ENCODE data around the gene TEX12. TPM values are rescaled to one million over a fixed set of nuclear protein-coding genes. Genes with fewer than 3 reads are reported as not detected.

Gene TEX12
- total and polyA plus RNA-seq, 9 of the 15 experiments (the other 6 are each of a cell fraction or from before 2014, with no cell fraction given), result 0.10 to 2.3 (median 0.67) TPM; not detected in 1

GRCh38 chr11:112215621-112216020, 48.4 kb downstream of the TEX12 start (continued):
- no peak for TF ChIP-seq CBX8 (IDR thresholded peaks at IDR 0.05; ENCODE audit: borderline replicate concordance, extremely low read depth, low read depth, low read length, poor library complexity, severe bottlenecking)

- H3K27ac ChIP-seq (ENCODE audit: extremely low read depth, low read depth, low read length), result no peak overlapping the region
- ATAC-seq, result no peak
- no peaks in the 10 kb centered on the region for H3K9me3 ChIP-seq (replicated peaks; ENCODE audit: control insufficient read depth, insufficient read depth, low read depth, low read length)
- H3K4me2 ChIP-seq (ENCODE audit: insufficient read depth, low read length), result no peak overlapping the region
- no TSS peak for BruUV-seq (replicated peaks)
- H2AFZ ChIP-seq (ENCODE audit: low read depth, low read length), result no peak overlapping the region
- H3K9me1 ChIP-seq (ENCODE audit: control insufficient read depth, insufficient read depth, low read length), result no peaks in the 10 kb centered on the region
- no peaks in the 10 kb centered on the region for H4K20me1 ChIP-seq (replicated peaks; ENCODE audit: control insufficient read depth, insufficient read depth, low read length)
- no peak overlapping the region for H3K9ac ChIP-seq (ENCODE audit: insufficient read depth in 1 of 2, low read depth in 2 of 2, low read length in 2 of 2)
- POLR2A ChIA-PET, result interaction anchor here (1.3 kb wide), 1 partner anchor 97 kb away, joined by 6 read pairs; no protein-coding TSS in a partner anchor
- no peak for DNase-seq (ENCODE audit: extremely low read depth in 1 of 4, low spot score in 3 of 4)
- 0% methylated on average over 1 of the region's 1 CpG for WGBS (ENCODE audit: insufficient coverage, low coverage, missing lambda C conversion rate)
- no peaks in the 10 kb centered on the region for H3K36me3 ChIP-seq (ENCODE audit: control insufficient read depth, insufficient read depth, low read length)
- CTCF ChIA-PET (ENCODE audit: low intra/inter-chr PET ratio), result no interaction called here
- H3K4me3 ChIP-seq, result no peak overlapping the region
- H3K79me2 ChIP-seq (ENCODE audit: control insufficient read depth, insufficient read depth, low read length), result no peaks in the 10 kb centered on the region
- in situ Hi-C loops (cut with MboI), result no loop called here
- FAIRE-seq, result no peak
- no peaks in the 10 kb centered on the region for H3K4me1 ChIP-seq (replicated peaks in 1 of 2; ENCODE audit: control insufficient read depth in 2 of 2, insufficient read depth in 2 of 2, low read length in 2 of 2)
- intact Hi-C loops (cut with micrococcal nuclease), result loop anchor here (5.0 kb wide), 1 partner anchor 341 kb away; no protein-coding TSS in a partner anchor
- 0 out of 5 replicates have a peak, but pooled peaks cover 0 to 2% of the 10 kb centered on the region in 2 experiments for H3K27me3 ChIP-seq (ENCODE audit: control insufficient read depth in 2 of 2, insufficient read depth in 2 of 2, low read length in 2 of 2)
- TF ChIP-seq ZNF609 (CRISPR knock-in tag; IDR thresholded peaks at IDR 0.05; ENCODE audit: borderline replicate concordance) (no peak), ZNF398 (CRISPR knock-in tag; IDR thresholded peaks at IDR 0.05) (no peak), ZNF639 (CRISPR knock-in tag; conservative IDR thresholded peaks at IDR 0.05 in 1 of 2, IDR thresholded peaks at IDR 0.05 in 1 of 2) (no peak), ZBTB1 (CRISPR knock-in tag; IDR thresholded peaks at IDR 0.05; ENCODE audit: borderline replicate concordance, low read depth) (no peak), PTRF (tag; IDR thresholded peaks at IDR 0.05) (no peak), THAP12 (CRISPR knock-in tag; IDR thresholded peaks at IDR 0.05) (no peak)
These were observed 49.5 kb downstream of the TEX12 start for GRCh38 chr11:112216561-112217105.

Measured in K562 (cell line).